Spleen (tissue), 11 donors: ENCODE data around the gene MYH7B. TPM values are rescaled to one million over a fixed set of nuclear protein-coding genes. Genes with fewer than 3 reads are reported as not detected.

Experiments
- DNase-seq: peaks from one replicate; pipeline ENCODE4 v3.0.0-alpha.2; 2020
- H3K27ac ChIP-seq, 8 donors: fragments of 200-600 bp; sonication (generic) in 7 of 8; 1 replicate in 4 of 8; 2 replicates in 4 of 8; pipeline versions ENCODE4 v1.5.0 to v1.8.0; 2016 to 2021; ENCODE audit warnings: inconsistent platforms in 4 of 8, mild to moderate bottlenecking in 4 of 8, moderate library complexity in 1 of 8
- H3K27me3 ChIP-seq, 7 donors: fragments of 200-600 bp; sonication (generic) in 6 of 7; replicated peaks in 1 of 7; 1 replicate in 4 of 7; 2 replicates in 3 of 7; pipeline versions ENCODE4 v1.5.0 to v1.8.0; 2016 to 2021; ENCODE audit warnings: inconsistent platforms in 3 of 7, mild to moderate bottlenecking in 1 of 7
- H3K36me3 ChIP-seq, 6 donors: fragments of 200-600 bp; sonication (generic) in 5 of 6; 1 replicate in 4 of 6; 2 replicates in 2 of 6; pipeline versions ENCODE4 v1.5.0 to v1.8.0; 2016 to 2021; ENCODE audit warnings: inconsistent platforms in 2 of 6
- H3K4me1 ChIP-seq, 6 donors: fragments of 200-600 bp; sonication (generic) in 5 of 6; 1 replicate in 3 of 6; 2 replicates in 3 of 6; pipeline versions ENCODE4 v1.5.0 to v1.8.0; 2016 to 2021; ENCODE audit warnings: inconsistent platforms in 3 of 6
- H3K4me3 ChIP-seq, 8 donors: fragments of 200-600 bp; sonication (generic) in 7 of 8; 1 replicate in 4 of 8; 2 replicates in 4 of 8; pipeline versions ENCODE4 v1.5.0 to v1.8.0; 2016 to 2021; ENCODE audit warnings: inconsistent platforms in 4 of 8, mild to moderate bottlenecking in 4 of 8, moderate library complexity in 2 of 8
- H3K9me3 ChIP-seq, 8 donors: fragments of 200-600 bp; sonication (generic) in 7 of 8; 1 replicate in 4 of 8; 2 replicates in 4 of 8; pipeline versions ENCODE4 v1.5.0 to v1.8.0; 2016 to 2021; ENCODE audit warnings: inconsistent platforms in 4 of 8
- CTCF ChIP-seq, 11 experiments: fragments of 200-600 bp in 7 of 11; fragments of 450-650 bp in 4 of 11; sonication (generic) in 4 of 11; IDR thresholded peaks in 8 of 11; conservative IDR thresholded peaks in 3 of 11; 1 replicate in 7 of 11; 2 replicates in 4 of 11; pipeline versions ENCODE4 v1.4.0 to v1.8.0; 2016 to 2021; ENCODE audit warnings: antibody characterized with exemption in 11 of 11, inconsistent platforms in 4 of 11, mild to moderate bottlenecking in 1 of 11
- POLR2A ChIP-seq, 3 donors: fragments of 450-650 bp; IDR thresholded peaks; one replicate each; pipeline ENCODE4 v1.5.1; 2017; ENCODE audit warnings: antibody characterized with exemption in 3 of 3, mild to moderate bottlenecking in 1 of 3
- POLR2AphosphoS5 ChIP-seq, 3 donors: sonication (generic); formaldehyde crosslinking; IDR thresholded peaks; one replicate each; pipeline ENCODE4 v1.5.1; 2017; ENCODE audit warnings: antibody characterized with exemption in 3 of 3
- WGBS, 5 donors: extraction: QIAGEN DNeasy Blood & Tissue Kit in 3 of 5; methylation state at CpG; one replicate each; pipeline versions ENCODE4 v1.1.5 to v1.1.7; 2013 to 2018; 5-methylcytosine and 5-hydroxymethylcytosine counted together
- intact Hi-C: fragments of 100-400 bp; cut with DNase I; formaldehyde crosslinking; loops from one replicate; pipeline ENCODE4 v1.15.0; 2023; ENCODE audit warnings: low total_unique reads
- polyA plus RNA-seq, 3 donors: library from polyadenylated mRNA; stranded (reverse); fragments of 200-250 nt; gene quantifications; one replicate each; pipeline ENCODE4 v1.2.1, GENCODE V29; 2013
- total RNA-seq, 7 donors: library from RNA; depleted of rRNA in 3 of 7; stranded (reverse); fragments of >200 nt in 3 of 7; fragmentation: NEBNext Ultra II Directional in 4 of 7; extraction: Animal tissue kit (Norgen Biotek cat#: 25700) in 4 of 7; gene quantifications; one replicate each; pipeline versions ENCODE4 v1.1.0 to v1.2.1, GENCODE V29; 2016 to 2021
- donor health status: healthy with polysubstance abuse.
- donor health status: DM: no; HTN: no; CAD: no; lungs with moderate emphysema.
- donor health status: DM: no; HTN: no; CAD: no.
- donor health status: Bipolar disorder and iron deficiency.
- donor health status: healthy.
- donor health status: DM: no; HTN: no; CAD: no.
- donor health status: DM: yes; HTN: yes; CAD: no.

The MYH7B gene
- total and polyA plus RNA-seq, 10 donors = 0.09 to 1.7 (median 0.75) TPM

- Histone ChIP-seq H3K36me3 (peaks cover 0 to 88% (median 32%) of the 10 kb centered on the region in 6 donors), H3K9me3 (no peaks in the 10 kb centered on the region), H3K4me3 (no peak overlapping the region), H3K27ac (peak overlapping the region in 1 of 8 donors; percentile 15), H3K4me1 (peaks cover 0 to 5% (median 0%) of the 10 kb centered on the region in 6 donors), H3K27me3 (no peaks in the 10 kb centered on the region)
- 93 to 96% (median 94%) methylated on average over 5 of the region's 5 CpGs for WGBS, 5 donors
- TF ChIP-seq POLR2AphosphoS5 (IDR thresholded peaks at IDR 0.05) (peak in 1 of 3 donors; percentile 46), CTCF (IDR thresholded peaks at IDR 0.05 in 8 of 11, conservative IDR thresholded peaks at IDR 0.05 in 3 of 11) (no peak)
- DNase-seq = no peak
- intact Hi-C loops = no loop called here
Measured at GRCh38 chr20:34922654-34923381, 32.9 kb upstream of the MYH7B start.

- 89 to 100% (median 95%) methylated on average over 2 of the region's 2 CpGs for WGBS, 5 donors
- Histone ChIP-seq H3K27ac (no peak overlapping the region), H3K36me3 (peaks cover 0 to 94% (median 38%) of the 10 kb centered on the region in 6 donors)
Measured at GRCh38 chr20:34923414-34923813, 32.3 kb upstream of the MYH7B start.

DNA sequence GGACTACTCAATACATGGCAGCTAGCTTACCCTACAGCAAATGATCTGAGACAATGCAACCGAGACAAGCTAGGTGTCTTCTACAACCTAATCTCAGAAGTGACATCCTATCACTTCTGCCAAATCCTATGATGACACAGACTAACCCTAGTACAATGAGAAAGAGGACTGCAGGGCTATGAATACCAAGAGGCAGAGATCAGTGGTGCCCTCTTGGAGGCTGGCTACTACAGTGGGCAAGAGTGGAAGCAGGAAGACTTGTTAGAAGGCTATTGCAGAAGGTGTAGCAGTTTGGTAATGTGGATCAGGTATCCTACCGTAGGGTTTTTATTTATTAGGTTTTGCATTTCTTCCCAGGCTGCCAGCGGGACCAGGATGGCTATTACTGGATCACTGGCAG lies 30.3 kb upstream of the MYH7B start:
- no peaks in the 10 kb centered on the region for H3K9me3 ChIP-seq
- 88 to 98% (median 96%) methylated on average over 3 of the region's 3 CpGs for WGBS, 5 donors
- intact Hi-C loops = no loop called here
- TF ChIP-seq POLR2A (IDR thresholded peaks at IDR 0.05) (no peak), CTCF (IDR thresholded peaks at IDR 0.05 in 8 of 11, conservative IDR thresholded peaks at IDR 0.05 in 3 of 11) (no peak), POLR2AphosphoS5 (IDR thresholded peaks at IDR 0.05) (no peak)
- no peak overlapping the region for H3K27ac ChIP-seq
- H3K27me3 ChIP-seq = no peaks in the 10 kb centered on the region
- no peak for DNase-seq
- H3K36me3 ChIP-seq = peaks cover 0 to 100% (median 52%) of the 10 kb centered on the region in 6 donors
- H3K4me1 ChIP-seq = peaks cover 0 to 4% (median 0%) of the 10 kb centered on the region in 6 donors
- no peak overlapping the region for H3K4me3 ChIP-seq

More at GRCh38 chr20:34923414-34923813, 32.3 kb upstream of the MYH7B start:
- H3K27me3 ChIP-seq = no peaks in the 10 kb centered on the region
- no peaks in the 10 kb centered on the region for H3K9me3 ChIP-seq
- no peak overlapping the region for H3K4me3 ChIP-seq
- DNase-seq = no peak
- TF ChIP-seq POLR2A (IDR thresholded peaks at IDR 0.05) (no peak), POLR2AphosphoS5 (IDR thresholded peaks at IDR 0.05) (no peak), CTCF (IDR thresholded peaks at IDR 0.05 in 8 of 11, conservative IDR thresholded peaks at IDR 0.05 in 3 of 11) (no peak)
- H3K4me1 ChIP-seq = peaks cover 0 to 4% (median 0%) of the 10 kb centered on the region in 6 donors
- intact Hi-C loops = no loop called here

GRCh38 chr20:34925981-34926380 lies 29.7 kb upstream of the MYH7B start:
- Histone ChIP-seq H3K27me3 (no peaks in the 10 kb centered on the region), H3K9me3 (no peaks in the 10 kb centered on the region), H3K36me3 (peaks cover 0 to 100% (median 50%) of the 10 kb centered on the region in 6 donors), H3K4me3 (no peak overlapping the region), H3K27ac (no peak overlapping the region), H3K4me1 (peaks cover 0 to 4% (median 0%) of the 10 kb centered on the region in 6 donors)
- 56 to 88% (median 68%) methylated on average over 1 of the region's 1 CpG for WGBS, 5 donors
- no peak for TF ChIP-seq POLR2AphosphoS5 (IDR thresholded peaks at IDR 0.05)
- intact Hi-C loops = no loop called here
- DNase-seq = no peak
